ENCODE data around the gene ELK3.
A peak's percentile ranks its signal among the peaks of the same experiment; 100 is the strongest.

The ELK3 gene

GRCh38 chr12:96302687-96303310, 108.6 kb downstream of the ELK3 start:
- DNase-seq (ENCODE audit: low read depth, low spot score) = no peak
- no peak overlapping the region for H3K4me3 ChIP-seq (ENCODE audit: low read depth, low read length)
- TF ChIP-seq CTCF (IDR thresholded peaks at IDR 0.05; ENCODE audit: low read depth, low read length) = no peak
- in situ Hi-C loops (cut with HindIII; ENCODE audit: low sequenced_read_pairs) = no loop called here

GRCh38 chr12:96303653-96304052, 109.5 kb downstream of the ELK3 start:
- peak; percentile 37 for DNase-seq (ENCODE audit: low read depth, low spot score)
- TF ChIP-seq CTCF (IDR thresholded peaks at IDR 0.05; ENCODE audit: low read depth, low read length) = no peak
- no peak overlapping the region for H3K4me3 ChIP-seq (ENCODE audit: low read depth, low read length)
- in situ Hi-C loops (cut with HindIII; ENCODE audit: low sequenced_read_pairs) = no loop called here

GRCh38 chr12:96305665-96306064, 111.5 kb downstream of the ELK3 start:
- TF ChIP-seq CTCF (IDR thresholded peaks at IDR 0.05; ENCODE audit: low read depth, low read length) = no peak
- in situ Hi-C loops (cut with HindIII; ENCODE audit: low sequenced_read_pairs) = no loop called here
- no peak for DNase-seq (ENCODE audit: low read depth, low spot score)
- no peak overlapping the region for H3K4me3 ChIP-seq (ENCODE audit: low read depth, low read length)

GRCh38 chr12:96308881-96309280, 114.7 kb downstream of the ELK3 start:
- no peak for TF ChIP-seq CTCF (IDR thresholded peaks at IDR 0.05; ENCODE audit: low read depth, low read length)
- in situ Hi-C loops (cut with HindIII; ENCODE audit: low sequenced_read_pairs) = no loop called here
- DNase-seq (ENCODE audit: low read depth, low spot score) = peak; percentile 56
- no peak overlapping the region for H3K4me3 ChIP-seq (ENCODE audit: low read depth, low read length)

GRCh38 chr12:96310067-96310466, 115.9 kb downstream of the ELK3 start:
- H3K4me3 ChIP-seq (ENCODE audit: low read depth, low read length) = no peak overlapping the region
- in situ Hi-C loops (cut with HindIII; ENCODE audit: low sequenced_read_pairs) = no loop called here
- DNase-seq (ENCODE audit: low read depth, low spot score) = no peak
- no peak for TF ChIP-seq CTCF (IDR thresholded peaks at IDR 0.05; ENCODE audit: low read depth, low read length)

- no peak for TF ChIP-seq CTCF (IDR thresholded peaks at IDR 0.05; ENCODE audit: low read depth, low read length)
- in situ Hi-C loops (cut with HindIII; ENCODE audit: low sequenced_read_pairs) = no loop called here
- no peak overlapping the region for H3K4me3 ChIP-seq (ENCODE audit: low read depth, low read length)
- no peak for DNase-seq (ENCODE audit: low read depth, low spot score)
Measured at GRCh38 chr12:96311191-96311590, 117.0 kb downstream of the ELK3 start.

Data from astrocyte of the spinal cord (primary cell).